ENCODE measurements around the gene GINS2. TPM values are rescaled to one million over a fixed set of nuclear protein-coding genes. Genes with fewer than 3 reads are reported as not detected.

Gene GINS2
- total RNA-seq, 2 experiments from 2014 or later, result 59.9 to 62.9 TPM

DNA sequence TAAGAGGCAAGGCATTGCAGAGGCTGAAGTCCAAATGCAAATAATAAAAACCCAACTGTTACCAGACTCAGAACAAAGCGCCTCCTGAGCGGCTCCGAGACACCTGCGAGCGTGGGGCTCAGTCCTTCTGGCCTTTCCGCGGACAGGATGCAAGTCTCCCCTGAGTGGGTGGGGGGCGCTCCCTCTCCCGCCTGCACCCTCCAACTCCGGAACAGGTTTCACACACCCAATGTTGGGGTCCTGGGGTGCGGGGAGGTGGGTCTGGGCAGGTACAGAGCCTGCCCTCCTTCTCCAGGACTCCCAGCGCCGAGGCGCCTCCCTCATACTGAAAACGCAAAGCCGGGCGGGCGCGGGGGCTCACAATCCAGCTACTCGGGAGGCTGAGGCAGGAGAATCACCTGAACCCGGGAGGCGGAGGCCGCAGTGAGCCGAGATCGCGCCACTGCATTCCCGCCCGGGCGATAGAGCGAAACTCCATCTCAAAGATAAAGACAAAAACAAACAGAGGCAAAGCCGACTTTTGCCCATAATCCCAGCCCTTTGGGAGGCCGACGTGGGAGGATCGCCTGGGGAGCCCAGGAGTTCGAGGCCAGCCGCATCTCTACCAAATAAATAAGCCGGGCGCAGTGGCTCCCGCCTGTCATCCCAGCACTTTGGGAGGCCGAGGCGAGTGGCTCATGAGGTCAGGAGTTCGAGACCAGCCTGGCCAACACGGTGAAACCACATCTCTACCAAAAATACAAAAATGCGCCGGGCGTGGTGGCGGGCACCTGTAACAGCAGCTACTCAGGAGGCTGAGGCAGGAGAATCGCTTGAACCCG lies 893 bp downstream of the GINS2 start:
- peak; percentile 33 for DNase-seq
- H3K36me3 Mint-ChIP-seq (ENCODE audit: low read depth), result peaks cover 23% of the 10 kb centered on the region

DNA sequence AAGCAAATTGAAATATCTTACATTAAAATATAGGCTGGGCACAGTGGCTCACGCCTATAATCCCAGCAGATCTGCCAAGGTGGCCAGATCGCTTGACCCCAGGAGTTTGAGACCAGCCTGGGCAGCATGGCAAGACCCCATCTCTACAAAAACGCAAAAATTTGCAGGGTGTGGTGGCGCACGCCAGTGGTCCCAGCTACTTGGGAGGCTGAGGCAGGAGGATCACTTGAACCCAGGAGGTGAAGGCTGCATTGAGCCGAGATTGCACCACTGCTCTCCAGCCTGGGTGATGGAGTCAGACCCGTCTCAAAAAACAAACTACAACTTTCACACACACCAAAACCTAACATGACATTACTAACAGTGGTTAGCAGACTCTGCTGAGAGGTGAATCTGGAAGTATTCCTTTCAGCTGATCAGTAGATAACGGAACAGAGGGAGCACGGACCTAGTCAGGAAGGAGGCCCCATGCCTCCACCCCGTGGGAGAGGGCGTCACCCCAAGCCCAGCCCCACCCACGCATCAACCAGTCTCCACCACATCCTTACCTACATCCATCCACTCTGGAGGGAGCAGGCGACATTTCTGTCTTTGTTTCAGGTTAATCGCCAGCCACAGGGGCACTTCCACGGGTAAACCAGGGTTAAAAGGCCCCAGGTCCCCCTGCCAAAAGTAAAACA lies 1.7 kb downstream of the GINS2 start:
- ATAC-seq (no peak), DNase-seq (peak; percentile 60)
- peak overlapping the region; percentile 82 for H3K4me3 Mint-ChIP-seq
- no peaks in the 10 kb centered on the region for H3K27me3 Mint-ChIP-seq
- H3K27ac Mint-ChIP-seq, result peak overlapping the region; percentile 14
- intact Hi-C loops (cut with micrococcal nuclease), result no loop called here
- TF ChIP-seq CTCF (IDR thresholded peaks at IDR 0.05), result no peak
- POLR2A ChIA-PET, result no interaction called here
- CTCF ChIA-PET, result interaction anchor here (1.5 kb wide), 1 partner anchor 31 kb away, joined by 4 read pairs; no protein-coding TSS in a partner anchor
- H3K36me3 Mint-ChIP-seq (ENCODE audit: low read depth), result peaks cover 23% of the 10 kb centered on the region
- peaks cover 20% of the 10 kb centered on the region for H3K4me1 Mint-ChIP-seq (ENCODE audit: low read depth)
- no peaks in the 10 kb centered on the region for H3K9me3 Mint-ChIP-seq

More for the DNA sequence above, 893 bp downstream of the GINS2 start:
- ChIA-PET POLR2A (interaction anchor here (1.4 to 1.6 kb wide), 2 partner anchors 31 to 63 kb away, joined by 3 read pairs; partner anchors contain the start of gene C16orf74), CTCF (interaction anchor here (1.5 kb wide), 2 partner anchors 29 to 30 kb away, joined by 4 read pairs; no protein-coding TSS in a partner anchor)
- ATAC-seq, result no peak
- no peak for TF ChIP-seq CTCF (IDR thresholded peaks at IDR 0.05)
- Mint-ChIP-seq H3K9me3 (no peaks in the 10 kb centered on the region), H3K27ac (peak overlapping the region; percentile 86), H3K4me1 (ENCODE audit: low read depth) (peaks cover 20% of the 10 kb centered on the region), H3K27me3 (no peaks in the 10 kb centered on the region), H3K4me3 (peak overlapping the region; percentile 82)
- intact Hi-C loops (cut with micrococcal nuclease), result no loop called here

- CTCF ChIA-PET, result interaction anchor here (0.9 to 1.3 kb wide), 3 partner anchors 26 to 136 kb away, joined by 3 read pairs; no protein-coding TSS in a partner anchor
- ATAC-seq, result no peak
Measured at GRCh38 chr16:85685251-85685650, 3.5 kb downstream of the GINS2 start.

DNA sequence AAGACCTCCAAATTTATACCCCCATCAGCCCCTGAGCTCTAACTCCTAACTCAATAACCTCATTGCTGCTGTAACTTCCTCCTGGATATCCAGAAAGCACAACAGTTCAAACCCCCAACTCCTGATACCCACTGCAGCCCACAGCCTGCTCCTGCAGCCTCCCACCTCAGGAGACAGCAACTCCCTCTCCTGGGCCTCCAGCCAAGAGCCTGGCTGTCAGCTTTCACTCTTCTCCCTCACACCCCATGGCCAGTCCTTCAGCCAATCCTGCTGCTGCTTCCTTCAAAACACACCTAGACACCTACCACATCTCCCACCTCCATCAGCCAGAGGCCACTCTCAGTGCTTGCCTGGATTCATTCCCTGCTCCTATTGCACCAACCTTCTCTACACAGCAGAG lies 5.4 kb downstream of the GINS2 start:
- ATAC-seq (no peak), DNase-seq (no peak)
- intact Hi-C loops (cut with micrococcal nuclease), result no loop called here
- peaks cover 35% of the 10 kb centered on the region for H3K36me3 Mint-ChIP-seq (ENCODE audit: low read depth)
- no peak for TF ChIP-seq CTCF (IDR thresholded peaks at IDR 0.05)
- POLR2A ChIA-PET, result interaction anchor here (0.7 to 2.0 kb wide), 3 partner anchors 8 to 13 kb away, joined by 3 to 6 read pairs (median 6); no protein-coding TSS in a partner anchor
- H3K4me3 Mint-ChIP-seq, result no peak overlapping the region
- H3K4me1 Mint-ChIP-seq (ENCODE audit: low read depth), result peaks cover 17% of the 10 kb centered on the region
- no peaks in the 10 kb centered on the region for H3K27me3 Mint-ChIP-seq
- CTCF ChIA-PET, result interaction anchor here (1.1 to 2.3 kb wide), 5 partner anchors 9 to 77 kb away, joined by 3 to 9 read pairs (median 4); no protein-coding TSS in a partner anchor
- H3K9me3 Mint-ChIP-seq, result no peaks in the 10 kb centered on the region
- no peak overlapping the region for H3K27ac Mint-ChIP-seq

More at GRCh38 chr16:85685251-85685650, 3.5 kb downstream of the GINS2 start:
- Mint-ChIP-seq H3K27me3 (no peaks in the 10 kb centered on the region), H3K36me3 (ENCODE audit: low read depth) (peaks cover 29% of the 10 kb centered on the region), H3K4me3 (no peak overlapping the region), H3K9me3 (no peaks in the 10 kb centered on the region), H3K4me1 (ENCODE audit: low read depth) (peaks cover 20% of the 10 kb centered on the region), H3K27ac (no peak overlapping the region)
- no peak for DNase-seq
- TF ChIP-seq CTCF (IDR thresholded peaks at IDR 0.05), result no peak
- POLR2A ChIA-PET, result interaction anchor here (0.7 to 2.0 kb wide), 2 partner anchors 10 to 34 kb away, joined by 3 to 6 read pairs; no protein-coding TSS in a partner anchor
- intact Hi-C loops (cut with micrococcal nuclease), result no loop called here

All from activated CD8-positive, alpha-beta T cell treated with anti-CD3 and anti-CD28 coated beads for 36 hours (primary cell).